HL-60 (cell line): Measurements from ENCODE around the gene DPP4.

Source experiments
- POLR2AphosphoS5 ChIP-seq: IDR thresholded peaks from 2 replicates; pipeline ENCODE4 v1.6.1; 2012; ENCODE audit warnings: low read depth
- REST ChIP-seq: IDR thresholded peaks from 2 replicates; pipeline ENCODE4 v1.6.1; 2012; ENCODE audit warnings: low read depth; ENCODE audit not compliant: insufficient replicate concordance

GRCh38 chr2:161999321-161999720 lies 74.7 kb downstream of the DPP4 start:
- TF ChIP-seq POLR2AphosphoS5 (no peak), REST (no peak)
